NAMALWA (cell line): ENCODE results near the gene SPON1.

Experiments used
- DNase-seq: peaks from one replicate; pipeline ENCODE4 v3.0.0-alpha.2; 2015; ENCODE audit warnings: low spot score

The SPON1 gene

GRCh38 chr11:14036469-14036868 lies 73.9 kb downstream of the SPON1 start:
- no peak for DNase-seq

GRCh38 chr11:14041040-14041439 lies 78.5 kb downstream of the SPON1 start:
- DNase-seq = peak; percentile 10

GRCh38 chr11:14041565-14041964 lies 79.0 kb downstream of the SPON1 start:
- DNase-seq = no peak

GRCh38 chr11:14042686-14043465 lies 80.4 kb downstream of the SPON1 start:
- DNase-seq = no peak

- no peak for DNase-seq
These were observed 82.4 kb downstream of the SPON1 start for GRCh38 chr11:14044916-14045315.

GRCh38 chr11:14045417-14045816 lies 82.9 kb downstream of the SPON1 start:
- DNase-seq = no peak

- DNase-seq = no peak
These were observed 89.7 kb downstream of the SPON1 start for GRCh38 chr11:14052198-14052597.

- DNase-seq = no peak
These were observed 91.9 kb downstream of the SPON1 start for GRCh38 chr11:14054116-14055107.

DNA sequence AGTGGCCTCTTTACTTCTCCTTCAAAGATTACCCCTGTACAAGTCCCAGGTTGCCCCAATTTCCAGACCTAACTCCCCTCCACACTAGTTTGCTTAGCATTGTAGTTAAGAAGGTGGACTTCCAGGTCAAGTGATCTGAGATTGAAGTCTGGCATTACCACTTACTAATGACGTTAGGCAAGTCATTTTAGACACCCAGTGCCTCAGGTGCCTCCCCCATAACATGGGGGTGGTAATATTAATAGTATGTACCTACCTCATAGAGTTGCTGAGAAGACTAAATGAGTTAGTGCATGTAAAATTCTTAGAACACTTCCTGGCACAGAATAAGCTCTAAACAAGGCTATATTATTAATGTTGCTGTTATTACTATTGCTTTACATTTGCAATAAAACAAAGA lies 93.4 kb downstream of the SPON1 start:
- no peak for DNase-seq

DNA sequence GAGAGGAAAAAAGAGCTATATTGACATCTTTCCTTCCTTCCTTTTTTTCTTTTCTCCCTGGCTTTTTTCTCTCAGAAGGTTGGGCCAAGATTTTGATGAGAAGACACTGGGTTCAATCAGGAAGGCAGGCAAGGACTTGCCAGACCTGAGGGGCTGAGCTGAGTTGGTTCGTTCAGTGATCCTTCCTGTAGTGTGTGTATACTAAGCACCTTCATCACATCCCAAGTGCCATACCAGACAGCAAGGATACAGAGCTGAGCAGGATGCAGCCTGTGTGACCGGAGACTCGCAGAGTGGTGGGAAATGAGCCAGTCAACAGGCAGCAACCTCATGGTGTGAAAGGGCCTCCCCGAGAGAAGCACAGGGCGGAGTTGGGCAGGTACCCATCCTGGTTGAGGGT lies 95.5 kb downstream of the SPON1 start:
- DNase-seq = no peak

- no peak for DNase-seq
These were observed 97.0 kb downstream of the SPON1 start for GRCh38 chr11:14059491-14059890.

DNA sequence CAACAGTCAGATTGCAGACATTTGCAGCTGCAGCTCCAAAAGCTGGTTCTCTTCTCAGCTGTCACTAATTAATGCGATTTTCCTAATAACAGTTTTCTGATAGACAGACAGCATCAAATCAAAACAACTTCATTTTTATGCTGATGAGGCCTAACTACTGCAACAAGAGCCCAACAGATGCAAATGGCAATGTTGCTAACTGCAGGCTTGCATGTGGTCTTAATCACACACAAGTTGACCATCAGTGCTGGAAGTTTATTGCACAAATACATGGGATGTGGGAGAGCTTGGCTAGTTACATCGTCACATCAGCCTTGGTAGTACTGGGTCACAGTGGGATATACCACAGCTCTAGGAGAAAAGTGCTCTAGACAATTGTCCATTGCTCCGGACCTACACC lies 99.2 kb downstream of the SPON1 start:
- DNase-seq = no peak

DNA sequence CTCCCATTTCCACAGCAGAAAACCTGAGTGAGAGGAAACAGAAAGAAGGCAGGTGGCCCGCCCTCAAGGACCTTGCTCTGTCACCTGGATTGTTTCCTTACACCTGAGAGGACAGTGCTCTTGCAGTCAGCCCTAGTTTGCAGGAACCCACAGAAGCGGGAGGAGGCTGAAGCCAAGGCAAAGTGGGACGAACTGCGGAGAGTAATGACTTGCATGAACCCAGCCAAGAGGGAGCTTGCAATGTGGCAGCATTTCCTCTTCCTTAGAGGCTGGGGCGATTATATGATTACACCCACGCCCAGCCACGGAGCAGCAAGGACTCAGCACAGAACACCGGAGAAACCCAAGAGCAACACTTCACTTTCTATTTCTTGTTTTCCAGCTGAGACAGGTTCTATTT lies 102.6 kb downstream of the SPON1 start:
- no peak for DNase-seq

GRCh38 chr11:14065681-14066080 lies 103.2 kb downstream of the SPON1 start:
- DNase-seq = no peak

DNA sequence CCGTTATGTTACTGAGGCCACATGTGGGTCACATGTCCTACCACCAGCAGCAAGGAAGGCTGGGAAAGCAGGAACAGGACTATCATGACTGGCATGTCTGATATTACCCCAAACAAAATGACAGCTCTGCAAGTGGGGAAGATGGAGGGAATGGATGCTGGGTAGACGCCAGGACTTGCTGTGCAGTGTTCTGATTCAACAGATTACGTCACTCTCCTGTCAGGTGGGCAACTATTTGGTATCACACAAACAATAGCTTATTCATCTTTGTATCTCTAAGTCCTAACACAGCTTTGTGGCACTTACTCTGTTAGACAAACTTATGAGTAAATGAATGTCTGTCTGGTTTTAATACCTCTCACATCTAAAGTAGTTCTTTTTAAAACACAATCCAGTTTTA lies 105.2 kb downstream of the SPON1 start:
- DNase-seq = no peak

GRCh38 chr11:14070896-14071295 lies 108.4 kb downstream of the SPON1 start:
- DNase-seq = no peak

DNA sequence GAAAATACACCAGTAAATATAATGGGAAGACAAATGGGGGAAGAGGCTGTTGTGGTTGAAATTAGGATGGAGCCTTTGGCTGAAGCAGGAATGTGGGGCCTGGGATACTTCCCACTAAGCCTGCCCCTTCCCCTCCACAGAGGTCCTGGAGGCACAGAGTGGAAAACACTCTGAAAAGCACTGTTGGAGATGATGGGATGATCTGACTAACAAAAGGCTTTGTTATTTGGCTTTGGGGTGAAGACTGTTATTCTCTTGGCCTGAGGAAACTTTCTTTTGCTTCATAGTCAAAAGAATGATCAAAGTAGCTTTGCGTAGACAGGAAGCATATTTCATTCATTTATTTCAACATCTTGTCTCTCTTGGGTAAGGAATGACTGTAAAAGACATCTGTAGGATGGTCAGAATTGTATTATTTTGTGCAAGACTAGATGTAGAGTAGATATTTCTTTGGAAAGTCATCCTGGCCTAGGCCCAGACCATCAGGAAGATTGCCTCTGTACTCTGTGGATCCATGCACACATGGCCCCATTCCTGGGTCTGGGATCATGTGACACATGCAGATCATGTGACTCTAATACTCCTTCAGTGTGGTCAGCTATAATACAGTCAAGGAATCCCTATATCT lies 111.4 kb downstream of the SPON1 start:
- no peak for DNase-seq

GRCh38 chr11:14075118-14076078 lies 112.9 kb downstream of the SPON1 start:
- no peak for DNase-seq

DNA sequence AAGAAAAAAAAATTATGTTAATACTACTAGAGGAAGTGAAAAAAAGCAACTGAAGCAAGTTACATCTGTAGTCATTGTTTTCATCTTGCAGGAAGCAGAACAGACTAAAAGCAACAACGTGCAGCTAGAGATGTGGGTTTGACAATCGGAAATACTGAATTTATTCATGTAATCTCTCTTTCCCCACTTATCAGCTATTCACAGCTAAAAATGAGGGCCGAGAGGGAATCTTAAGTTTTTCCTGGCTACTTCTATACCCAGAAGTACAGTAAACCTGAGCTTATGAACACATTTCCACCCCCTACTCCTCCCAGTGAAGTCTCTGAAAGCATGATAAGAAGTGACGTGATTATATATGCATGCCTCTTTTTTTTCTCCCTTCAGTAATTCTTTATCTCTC lies 116.5 kb downstream of the SPON1 start:
- peak; percentile 3 for DNase-seq

DNA sequence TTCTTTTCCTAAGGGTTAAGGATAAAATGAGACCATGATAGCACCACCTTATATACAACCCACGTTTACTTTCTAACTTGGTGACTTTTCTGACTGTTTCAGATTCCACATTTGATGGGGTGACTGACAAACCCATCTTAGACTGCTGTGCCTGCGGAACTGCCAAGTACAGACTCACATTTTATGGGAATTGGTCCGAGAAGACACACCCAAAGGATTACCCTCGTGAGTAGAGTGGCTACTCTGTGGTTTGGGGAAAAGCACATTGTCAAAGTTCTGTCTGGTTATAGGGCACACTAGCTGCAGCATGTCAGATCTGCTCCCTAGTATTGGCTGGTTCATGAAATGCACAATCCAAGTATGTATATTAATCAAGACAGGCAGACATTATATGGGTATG lies 117.3 kb downstream of the SPON1 start:
- DNase-seq = no peak

- no peak for DNase-seq
These were observed 119.2 kb downstream of the SPON1 start for GRCh38 chr11:14081581-14082231.
